ENCODE measurements around the gene SNRPA1.

The SNRPA1 gene

DNA sequence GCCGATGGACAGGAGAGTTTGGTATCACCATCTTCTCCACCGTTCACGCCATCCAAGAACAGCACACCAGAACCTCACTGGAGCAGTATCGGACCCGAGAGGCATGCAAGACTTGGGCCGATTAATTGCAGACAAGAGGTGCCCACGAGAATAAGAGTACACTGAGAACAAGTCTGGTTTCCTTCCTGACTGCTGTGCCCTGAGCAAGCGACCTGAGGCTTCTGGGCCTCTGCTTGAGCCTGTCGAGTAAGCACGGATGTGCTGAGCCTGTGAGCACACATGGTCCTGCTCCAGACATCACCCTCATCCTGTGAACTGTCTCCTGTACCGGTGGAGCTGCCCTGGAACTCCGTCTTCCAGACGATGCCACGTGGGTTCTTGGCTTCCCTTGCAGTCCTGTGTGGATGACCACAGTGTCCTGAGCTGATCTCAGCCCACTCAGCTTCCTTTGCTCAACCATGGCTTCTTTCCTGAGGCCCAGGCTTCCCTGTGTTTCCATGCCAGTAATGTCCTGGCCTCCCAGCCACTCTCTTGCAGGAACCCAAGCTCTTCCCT lies 34.3 kb upstream of the SNRPA1 start:
- DNase-seq (ENCODE audit: insufficient read length, low spot score) (no peak), FAIRE-seq (no peak)
- TF ChIP-seq, protein P1, sequence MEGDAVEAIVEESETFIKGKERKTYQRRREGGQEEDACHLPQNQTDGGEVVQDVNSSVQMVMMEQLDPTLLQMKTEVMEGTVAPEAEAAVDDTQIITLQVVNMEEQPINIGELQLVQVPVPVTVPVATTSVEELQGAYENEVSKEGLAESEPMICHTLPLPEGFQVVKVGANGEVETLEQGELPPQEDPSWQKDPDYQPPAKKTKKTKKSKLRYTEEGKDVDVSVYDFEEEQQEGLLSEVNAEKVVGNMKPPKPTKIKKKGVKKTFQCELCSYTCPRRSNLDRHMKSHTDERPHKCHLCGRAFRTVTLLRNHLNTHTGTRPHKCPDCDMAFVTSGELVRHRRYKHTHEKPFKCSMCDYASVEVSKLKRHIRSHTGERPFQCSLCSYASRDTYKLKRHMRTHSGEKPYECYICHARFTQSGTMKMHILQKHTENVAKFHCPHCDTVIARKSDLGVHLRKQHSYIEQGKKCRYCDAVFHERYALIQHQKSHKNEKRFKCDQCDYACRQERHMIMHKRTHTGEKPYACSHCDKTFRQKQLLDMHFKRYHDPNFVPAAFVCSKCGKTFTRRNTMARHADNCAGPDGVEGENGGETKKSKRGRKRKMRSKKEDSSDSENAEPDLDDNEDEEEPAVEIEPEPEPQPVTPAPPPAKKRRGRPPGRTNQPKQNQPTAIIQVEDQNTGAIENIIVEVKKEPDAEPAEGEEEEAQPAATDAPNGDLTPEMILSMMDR (IDR thresholded peaks at IDR 0.05; ENCODE audit: insufficient read depth, missing control alignments), result no peak

DNA sequence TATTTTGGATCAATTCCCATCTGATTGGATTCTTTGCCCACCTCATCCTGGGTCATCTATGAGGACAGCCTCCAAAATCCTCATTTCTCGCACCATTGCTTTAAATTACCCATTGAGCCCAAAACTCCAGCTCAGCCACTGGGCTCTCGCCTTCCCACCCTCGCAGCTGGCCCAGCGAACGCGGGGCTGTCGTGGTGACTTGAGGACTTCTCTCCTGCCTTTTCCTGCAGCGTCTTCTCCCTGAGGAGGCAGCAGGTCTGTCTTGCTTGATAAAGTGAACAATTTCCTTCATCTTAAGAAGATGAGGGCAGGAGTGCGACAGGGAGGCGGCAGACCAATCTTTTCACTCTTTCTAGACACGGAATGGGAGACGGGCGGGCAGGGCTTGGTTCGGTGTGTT lies 33.0 kb upstream of the SNRPA1 start:
- FAIRE-seq, result no peak
- TF ChIP-seq, protein P1 (IDR thresholded peaks at IDR 0.05; ENCODE audit: insufficient read depth, missing control alignments), result no peak
- no peak for DNase-seq (ENCODE audit: insufficient read length, low spot score)

DNA sequence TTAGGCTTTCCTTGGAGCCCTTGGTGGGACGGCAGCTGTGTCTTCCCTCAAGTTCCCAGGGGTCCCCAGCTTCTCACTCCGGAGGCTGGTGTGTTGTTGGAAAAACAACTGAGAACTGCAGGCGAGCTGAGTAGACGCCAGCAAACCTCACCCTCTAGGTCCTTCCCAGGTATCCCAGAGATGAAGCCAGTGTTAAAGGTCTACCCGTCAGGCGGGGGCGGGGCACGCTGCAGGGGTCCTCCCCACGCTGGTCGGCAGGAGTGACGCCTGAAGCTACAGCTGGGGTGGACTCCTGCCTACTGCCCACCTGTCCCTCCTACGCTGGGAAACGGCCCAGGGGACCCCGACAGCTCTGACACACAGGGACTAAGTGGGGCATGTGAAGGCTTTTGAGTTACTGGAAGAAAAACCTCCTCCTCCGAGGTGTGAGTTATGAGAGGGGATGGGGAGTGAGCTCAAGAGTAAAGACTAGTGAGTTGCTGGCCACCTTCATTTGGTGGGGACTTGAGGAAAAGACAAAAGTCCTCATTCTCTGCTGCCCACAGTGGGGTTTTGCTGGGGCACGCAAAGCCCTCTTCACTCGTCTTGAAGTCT lies 32.2 kb upstream of the SNRPA1 start:
- DNase-seq (ENCODE audit: insufficient read length, low spot score), result no peak
- TF ChIP-seq, protein P1 (IDR thresholded peaks at IDR 0.05; ENCODE audit: insufficient read depth, missing control alignments), result no peak
- no peak for FAIRE-seq

DNA sequence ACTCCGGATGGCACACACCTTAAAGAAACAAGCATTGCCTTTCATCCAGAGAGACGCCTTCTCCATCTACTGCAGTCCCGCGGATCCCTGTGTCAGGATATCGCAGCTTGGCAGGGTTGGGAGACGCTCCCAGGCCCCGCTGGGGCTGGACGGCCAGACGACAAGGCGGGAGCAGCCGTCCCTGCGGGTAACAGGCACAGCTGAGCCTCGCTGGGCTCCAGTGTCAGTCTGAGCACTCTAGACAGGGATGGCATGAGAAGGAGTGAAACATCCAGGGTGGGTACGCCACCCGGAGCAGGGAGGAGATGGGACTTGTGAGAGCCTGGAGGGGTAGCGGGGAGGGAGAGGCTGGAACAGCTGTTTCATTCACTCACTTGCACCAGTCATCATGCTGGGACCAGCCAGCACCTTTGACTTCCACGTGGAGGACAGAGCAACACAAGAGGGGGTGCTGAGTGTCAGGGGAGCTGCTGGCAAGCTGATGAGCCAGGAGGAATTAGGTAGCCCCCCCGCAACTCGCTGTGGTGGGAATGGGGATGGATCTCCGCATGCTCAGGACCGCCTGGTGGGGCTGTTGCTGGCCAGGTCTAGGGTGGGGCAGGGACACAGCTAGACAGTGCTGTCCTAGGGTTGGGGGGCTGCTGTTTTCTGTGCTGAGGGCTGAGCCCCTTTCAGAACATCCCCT lies 31.6 kb upstream of the SNRPA1 start:
- FAIRE-seq (no peak), DNase-seq (ENCODE audit: insufficient read length, low spot score) (no peak)
- TF ChIP-seq, protein P1 (IDR thresholded peaks at IDR 0.05; ENCODE audit: insufficient read depth, missing control alignments), result no peak

DNA sequence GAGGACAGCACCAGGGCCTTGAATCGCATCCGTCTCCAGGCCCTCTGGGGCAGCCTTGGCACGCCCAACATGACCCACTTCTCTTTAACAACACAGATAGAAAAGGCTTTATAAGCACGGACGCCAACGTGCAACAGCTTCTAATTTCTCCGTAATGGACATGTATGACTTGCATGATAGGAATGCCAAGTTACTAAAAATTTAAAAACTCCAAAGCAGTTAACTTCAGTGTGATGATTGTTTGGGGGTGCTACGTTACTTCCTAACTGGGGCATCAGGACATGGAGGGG lies 30.9 kb upstream of the SNRPA1 start:
- DNase-seq (ENCODE audit: insufficient read length, low spot score) (no peak), FAIRE-seq (no peak)
- TF ChIP-seq, protein P1 (IDR thresholded peaks at IDR 0.05; ENCODE audit: insufficient read depth, missing control alignments), result no peak

DNA sequence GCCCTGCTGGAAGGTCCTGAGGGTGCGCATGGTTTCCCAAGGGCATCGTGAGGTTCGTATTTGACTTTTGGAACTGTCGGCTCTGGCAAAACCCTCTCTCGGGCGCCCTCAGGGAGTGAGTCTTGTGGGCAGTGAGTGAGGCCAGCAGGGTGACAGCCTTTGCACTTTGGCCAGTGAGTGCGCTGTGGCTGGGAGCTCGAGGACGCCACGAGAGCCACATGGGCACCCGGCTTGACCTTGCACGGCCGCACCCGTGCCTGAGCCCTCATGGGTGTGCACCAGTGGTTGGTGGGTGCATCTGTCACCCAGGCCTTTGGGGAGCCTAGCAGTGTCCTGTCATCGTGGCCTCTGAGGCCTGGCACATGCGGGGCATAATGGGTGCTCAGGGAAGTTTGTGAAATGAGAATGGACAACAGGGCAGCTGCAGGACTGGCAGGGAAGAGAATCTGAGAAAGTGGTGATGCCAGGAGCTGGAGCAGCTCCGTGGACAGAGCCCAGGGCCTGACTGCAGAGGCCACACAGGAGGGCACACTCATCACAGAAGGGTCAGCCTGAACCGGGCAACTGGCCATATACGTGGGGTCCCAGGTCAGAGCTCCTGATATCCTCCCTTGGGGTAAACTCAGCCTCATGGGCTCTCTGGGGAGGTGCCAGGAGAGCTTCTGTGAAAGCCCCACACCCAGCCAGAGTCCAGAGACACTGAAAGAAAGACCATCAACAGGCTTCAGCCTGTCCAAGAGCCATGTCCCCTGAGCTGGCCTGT lies 30.4 kb upstream of the SNRPA1 start:
- TF ChIP-seq, protein P1 (IDR thresholded peaks at IDR 0.05; ENCODE audit: insufficient read depth, missing control alignments), result no peak
- FAIRE-seq, result no peak
- DNase-seq (ENCODE audit: insufficient read length, low spot score), result no peak
